H9 (cell line): ENCODE results near the gene CDC14A. TPM values are rescaled to one million over a fixed set of nuclear protein-coding genes. Genes with fewer than 3 reads are reported as not detected.
A peak's percentile ranks its signal among the peaks of the same experiment; 100 is the strongest.
"Not testable (repeated sequence)": the region's sequence is repeated elsewhere in the genome, so short reads cannot be mapped to it uniquely, and the experiment has no call there.

Experiments
- DNase-seq: peaks from one replicate; pipeline ENCODE4 v3.0.0-alpha.2; 2017
- H2AFZ ChIP-seq: one replicate; pipeline ENCODE4 v1.6.1; 2013; ENCODE audit warnings: mild to moderate bottlenecking, low read length, control low read depth, moderate library complexity
- H2AK5ac ChIP-seq: 2 replicates; pipeline ENCODE4 v1.6.1; 2013; ENCODE audit warnings: low read length, control low read depth, mixed read lengths; ENCODE audit not compliant: insufficient read length
- H2BK120ac ChIP-seq: one replicate; pipeline ENCODE4 v1.6.1; 2013; ENCODE audit warnings: low read depth, mild to moderate bottlenecking, low read length, control low read depth, inconsistent platforms; ENCODE audit not compliant: poor library complexity, severe bottlenecking
- H2BK12ac ChIP-seq: 2 replicates; pipeline ENCODE4 v1.6.1; 2013; ENCODE audit warnings: low read length, control low read depth, mixed read lengths, low read depth; ENCODE audit not compliant: insufficient read length
- H2BK15ac ChIP-seq: 2 replicates; pipeline ENCODE4 v1.6.1; 2013; ENCODE audit warnings: low read depth, low read length, control low read depth
- H2BK20ac ChIP-seq: one replicate; pipeline ENCODE4 v1.6.1; 2013; ENCODE audit warnings: low read depth, mild to moderate bottlenecking, low read length, control low read depth, inconsistent platforms; ENCODE audit not compliant: poor library complexity, severe bottlenecking
- H2BK5ac ChIP-seq: 2 replicates; pipeline ENCODE4 v1.6.1; 2013; ENCODE audit warnings: low read length, control low read depth, mixed read lengths; ENCODE audit not compliant: insufficient read length
- H3K14ac ChIP-seq: 2 replicates; pipeline ENCODE4 v1.6.1; 2013; ENCODE audit warnings: low read length, control low read depth; ENCODE audit not compliant: insufficient read depth
- H3K18ac ChIP-seq: 2 replicates; pipeline ENCODE4 v1.6.1; 2013; ENCODE audit warnings: low read depth, mild to moderate bottlenecking, mixed read lengths, low read length, control low read depth; ENCODE audit not compliant: insufficient read length
- H3K23ac ChIP-seq: 2 replicates; pipeline ENCODE4 v1.6.1; 2013; ENCODE audit warnings: low read length, control low read depth, mixed read lengths, low read depth; ENCODE audit not compliant: insufficient read length
- H3K23me2 ChIP-seq: 2 replicates; pipeline ENCODE4 v1.6.1; 2013; ENCODE audit warnings: low read depth, mild to moderate bottlenecking, mixed read lengths, low read length, control low read depth; ENCODE audit not compliant: insufficient read length, poor library complexity, severe bottlenecking
- H3K27ac ChIP-seq: 2 replicates; pipeline ENCODE4 v1.5.1; 2013; ENCODE audit warnings: low read length, control low read depth, mixed read lengths, low read depth; ENCODE audit not compliant: insufficient read length
- H3K27me3 ChIP-seq: 2 replicates; pipeline ENCODE4 v1.6.1; 2013; ENCODE audit warnings: low read length, control low read depth, inconsistent platforms; ENCODE audit not compliant: insufficient read depth
- H3K4ac ChIP-seq: 2 replicates; pipeline ENCODE4 v1.6.1; 2013; ENCODE audit warnings: low read depth, mild to moderate bottlenecking, control low read depth, inconsistent platforms, low read length, moderate library complexity
- H3K4me1 ChIP-seq: 2 replicates; pipeline ENCODE4 v1.6.1; 2013; ENCODE audit warnings: low read length, control low read depth, inconsistent platforms; ENCODE audit not compliant: insufficient read depth
- H3K4me2 ChIP-seq: 2 replicates; pipeline ENCODE4 v1.6.1; 2013; ENCODE audit warnings: low read length, control low read depth, mixed read lengths; ENCODE audit not compliant: insufficient read length, insufficient read depth
- H3K56ac ChIP-seq: 2 replicates; pipeline ENCODE4 v1.6.1; 2013; ENCODE audit warnings: low read depth, mild to moderate bottlenecking, mixed read lengths, low read length, control low read depth; ENCODE audit not compliant: insufficient read length
- H3K79me1 ChIP-seq: 2 replicates; pipeline ENCODE4 v1.6.1; 2013; ENCODE audit warnings: low read depth, mild to moderate bottlenecking, moderate library complexity, low read length, control low read depth, inconsistent platforms; ENCODE audit not compliant: insufficient read depth, poor library complexity, severe bottlenecking
- H3K79me2 ChIP-seq: 2 replicates; pipeline ENCODE4 v1.6.1; 2013; ENCODE audit warnings: low read length, control low read depth, inconsistent platforms; ENCODE audit not compliant: insufficient read depth
- H3K9ac ChIP-seq: 2 replicates; pipeline ENCODE4 v1.6.1; 2013; ENCODE audit warnings: low read length, control low read depth, mixed read lengths; ENCODE audit not compliant: insufficient read length; ENCODE audit errors: extremely low read depth
- H3K9me3 ChIP-seq: one replicate; pipeline ENCODE4 v1.6.1; 2013; ENCODE audit warnings: low read depth, low read length, inconsistent platforms; ENCODE audit not compliant: control insufficient read depth
- H3T11ph ChIP-seq: one replicate; pipeline ENCODE4 v1.6.1; 2013; ENCODE audit warnings: mild to moderate bottlenecking, low read length, control low read depth, inconsistent platforms
- H4K20me1 ChIP-seq: one replicate; pipeline ENCODE4 v1.6.1; 2013; ENCODE audit not compliant: control insufficient read depth, insufficient read length, insufficient read depth
- H4K5ac ChIP-seq: 2 replicates; pipeline ENCODE4 v1.6.1; 2013; ENCODE audit warnings: low read depth, mild to moderate bottlenecking, mixed read lengths, low read length, control low read depth; ENCODE audit not compliant: insufficient read length
- H4K8ac ChIP-seq: replicated peaks from 2 replicates; pipeline ENCODE4 v1.6.1; 2013; ENCODE audit warnings: low read length, control low read depth, mixed read lengths, low read depth; ENCODE audit not compliant: insufficient read length
- H4K91ac ChIP-seq: 2 replicates; pipeline ENCODE4 v1.6.1; 2013; ENCODE audit warnings: low read depth, mild to moderate bottlenecking, moderate library complexity, mixed read lengths, low read length, control low read depth; ENCODE audit not compliant: insufficient read length
- H3K27ac Mint-ChIP-seq, 3 experiments: 2 replicates in 2 of 3; 3 replicates in 1 of 3; pipeline ENCODE4 v1.8.0; 2020 to 2021; ENCODE audit warnings: mixed read lengths in 3 of 3, mild to moderate bottlenecking in 1 of 3, moderate library complexity in 1 of 3
- H3K27me3 Mint-ChIP-seq: 2 replicates; pipeline ENCODE4 v1.8.0; 2021; ENCODE audit warnings: low read depth, mild to moderate bottlenecking, moderate library complexity, mixed read lengths
- H3K36me3 Mint-ChIP-seq, 3 experiments: 2 replicates in 2 of 3; 3 replicates in 1 of 3; pipeline ENCODE4 v1.8.0; 2020 to 2021; ENCODE audit warnings: low read depth in 3 of 3, mixed read lengths in 3 of 3; ENCODE audit not compliant: insufficient read depth in 1 of 3
- H3K4me1 Mint-ChIP-seq, 2 experiments: 2 replicates each; pipeline ENCODE4 v1.8.0; 2020; ENCODE audit warnings: mixed read lengths in 2 of 2
- H3K4me3 Mint-ChIP-seq, 2 experiments: 2 replicates in 1 of 2; 3 replicates in 1 of 2; pipeline ENCODE4 v1.8.0; 2020 to 2021; ENCODE audit warnings: mild to moderate bottlenecking in 2 of 2, mixed read lengths in 2 of 2, moderate library complexity in 1 of 2
- H3K9me3 Mint-ChIP-seq, 2 experiments: 2 replicates in 1 of 2; 3 replicates in 1 of 2; pipeline ENCODE4 v1.8.0; 2020; ENCODE audit warnings: mild to moderate bottlenecking in 2 of 2, mixed read lengths in 2 of 2, moderate library complexity in 1 of 2
- CTCF ChIP-seq: fragments of 200-600 bp; sonication (generic); conservative IDR thresholded peaks from 3 replicates; pipeline ENCODE4 v1.8.0; 2021; ENCODE audit warnings: antibody characterized with exemption, mild to moderate bottlenecking
- WGBS: extraction: QIAGEN DNeasy Blood & Tissue Kit; methylation state at CpG from one replicate; pipeline ENCODE4 v1.1.7; 2013; ENCODE audit warnings: missing lambda C conversion rate, low lambda C conversion rate, mixed read lengths; ENCODE audit not compliant: insufficient read length; ENCODE audit errors: extremely low coverage; 5-methylcytosine and 5-hydroxymethylcytosine counted together
- total RNA-seq: library from RNA; stranded (reverse); gene quantifications from 2 replicates; pipeline ENCODE4 v1.2.1, GENCODE V29; 2021

The CDC14A gene
- total RNA-seq, 1 experiment from 2014 or later: 8.9 TPM

- no peak overlapping the region; the same call in 1 of the 2 replicates for H3K14ac ChIP-seq
- TF ChIP-seq CTCF: no peak
- WGBS: no CpG with 5 or more reads among the region's 7 CpGs
- no peaks in the 10 kb centered on the region for H4K20me1 ChIP-seq
- peaks cover 6% of the 10 kb centered on the region for H3K4me1 ChIP-seq
- no peak overlapping the region for H4K5ac ChIP-seq
- H3K18ac ChIP-seq: peak overlapping the region; percentile 68
- peak overlapping the region; percentile 38 for H2BK120ac ChIP-seq
- no peak overlapping the region for H3K27ac ChIP-seq
- Mint-ChIP-seq H3K4me1 (peaks cover 18 to 27% of the 10 kb centered on the region in 2 experiments), H3K36me3 (peaks cover 0 to 2% (median 1%) of the 10 kb centered on the region in 3 experiments; a peak in 4 of 7 replicates), H3K4me3 (no peak overlapping the region; a peak in 1 of 5 replicates), H3K27ac (peak overlapping the region in 1 of 3 experiments; percentile 67; a peak in 4 of 7 replicates), H3K27me3 (no peaks in the 10 kb centered on the region), H3K9me3 (peaks cover 0 to 2% of the 10 kb centered on the region in 2 experiments; a peak in 2 of 5 replicates)
- no peaks in the 10 kb centered on the region for H3K79me1 ChIP-seq
- H3K23ac ChIP-seq: no peak overlapping the region
- no peak overlapping the region for H2BK5ac ChIP-seq
- H3K9me3 ChIP-seq: no peaks in the 10 kb centered on the region
- H2BK20ac ChIP-seq: peak overlapping the region; percentile 60
- H4K8ac ChIP-seq: no peak overlapping the region
- no peaks in the 10 kb centered on the region for H3K23me2 ChIP-seq
- no peak overlapping the region for H4K91ac ChIP-seq
- DNase-seq: no peak
- no peaks in the 10 kb centered on the region for H3K79me2 ChIP-seq
- H2BK15ac ChIP-seq: no peak overlapping the region
- H2AFZ ChIP-seq: no peak overlapping the region
- no peak overlapping the region for H2BK12ac ChIP-seq
- no peak overlapping the region for H2AK5ac ChIP-seq
- H3K4ac ChIP-seq: no peak overlapping the region; the same call in 1 of the 2 replicates
- no peaks in the 10 kb centered on the region for H3K27me3 ChIP-seq
- H3K4me2 ChIP-seq: peak overlapping the region; percentile 2
- no peak overlapping the region for H3K56ac ChIP-seq
- peak overlapping the region; percentile 97 for H3T11ph ChIP-seq
- no peak overlapping the region for H3K9ac ChIP-seq
Measured at GRCh38 chr1:100325415-100326324, 26.6 kb upstream of the CDC14A start.

- not testable (repeated sequence) for H3K23me2 ChIP-seq
- WGBS: no CpG with 5 or more reads among the region's 1 CpG
Measured at GRCh38 chr1:100326325-100326670, 26.0 kb upstream of the CDC14A start.

More at GRCh38 chr1:100326325-100326670, 26.0 kb upstream of the CDC14A start:
- H3K4me3 Mint-ChIP-seq, H3K9ac ChIP-seq, H2AK5ac ChIP-seq, H3K14ac ChIP-seq, H3T11ph ChIP-seq, H2BK15ac ChIP-seq, DNase-seq, H3K27me3 ChIP-seq, H3K23ac ChIP-seq, H3K27me3 Mint-ChIP-seq, H4K5ac ChIP-seq, H4K91ac ChIP-seq, H3K9me3 ChIP-seq, H3K4me1 ChIP-seq, H4K20me1 ChIP-seq, H3K56ac ChIP-seq, H3K9me3 Mint-ChIP-seq, H2BK5ac ChIP-seq, H3K27ac Mint-ChIP-seq, H4K8ac ChIP-seq, H3K4ac ChIP-seq, H2AFZ ChIP-seq, H3K4me2 ChIP-seq, H3K36me3 Mint-ChIP-seq, H2BK120ac ChIP-seq, H3K79me1 ChIP-seq, H3K27ac ChIP-seq, H3K79me2 ChIP-seq, H2BK12ac ChIP-seq: not testable (repeated sequence)
- peaks cover 18 to 27% of the 10 kb centered on the region in 2 experiments for H3K4me1 Mint-ChIP-seq
- peak overlapping the region; percentile 68 for H3K18ac ChIP-seq
- H2BK20ac ChIP-seq: peak overlapping the region; percentile 60
